ENCODE results near the gene RBM20. TPM values are rescaled to one million over a fixed set of nuclear protein-coding genes. Genes with fewer than 3 reads are reported as not detected.

The RBM20 gene
- total RNA-seq, 2 experiments from 2014 or later, result 0.40 to 0.50 TPM

Other genes starting within 250 kb of the RBM20 start
- 10 to 100 TPM; 51.0 to 53.5 TPM for gene DUSP5, start 146.4 kb upstream of the RBM20 start, total RNA-seq
- gene SMC3, start 76.6 kb upstream of the RBM20 start, total RNA-seq, result 10 to 100 TPM; 81.3 to 85.0 TPM
- gene PDCD4, start 227.6 kb downstream of the RBM20 start, total RNA-seq, result 100 to 1,000 TPM; 143 to 146 TPM